Measurements from ENCODE around the gene PFDN6. TPM values are rescaled to one million over a fixed set of nuclear protein-coding genes. Genes with fewer than 3 reads are reported as not detected.

PFDN6 gene
- total RNA-seq, 1 experiment from 2014 or later: 101 TPM

GRCh38 chr6:33290459-33290858 lies 1.1 kb downstream of the PFDN6 start:
- intact Hi-C loops (cut with micrococcal nuclease; ENCODE audit: unreplicated experiment) (no loop called here), in situ Hi-C loops (cut with HindIII; ENCODE audit: low pct_unique_long_range_greater_than_20kb, low sequenced_read_pairs) (no loop called here)
- DNase-seq (ENCODE audit: low read depth, low spot score) (no peak), ATAC-seq (no peak)
- peaks cover 19% of the 10 kb centered on the region for H3K4me1 ChIP-seq (ENCODE audit: control insufficient read depth, insufficient read depth, low read length)
- H3K36me3 ChIP-seq (ENCODE audit: control insufficient read depth, insufficient read depth, low read length): peaks cover 10% of the 10 kb centered on the region
- ChIA-PET POLR2A (no interaction called here), CTCF (no interaction called here)
- no TSS peak for BruUV-seq (replicated peaks)
- no peaks in the 10 kb centered on the region for H3K27me3 ChIP-seq (ENCODE audit: control insufficient read depth, insufficient read depth, low read length)
- peak overlapping the region; percentile 91 to 97 for H3K4me3 ChIP-seq (ENCODE audit: low read depth in 2 of 2, low read length in 2 of 2)
- H3K9me3 ChIP-seq (ENCODE audit: control insufficient read depth, insufficient read depth, low read depth, low read length): no peaks in the 10 kb centered on the region
- peak overlapping the region; percentile 95 for H3K27ac ChIP-seq (ENCODE audit: low read length)
- TF ChIP-seq CTCF (IDR thresholded peaks at IDR 0.05) (no peak), POLR2AphosphoS5 (IDR thresholded peaks at IDR 0.05; ENCODE audit: low read depth, low read length) (0 out of 2 replicates have a peak, but pooled peaks have one; percentile 23)

- in situ Hi-C loops (cut with HindIII; ENCODE audit: low pct_unique_long_range_greater_than_20kb, low sequenced_read_pairs) (no loop called here), intact Hi-C loops (cut with micrococcal nuclease; ENCODE audit: unreplicated experiment) (no loop called here)
- no TSS peak for BruUV-seq (replicated peaks)
- H3K4me3 ChIP-seq (ENCODE audit: low read depth in 2 of 2, low read length in 2 of 2): no peak overlapping the region
- ATAC-seq: no peak
- H3K27ac ChIP-seq (ENCODE audit: low read length): no peak overlapping the region
- ChIA-PET POLR2A (no interaction called here), CTCF (interaction anchor here (1.5 kb wide), 1 partner anchor 16 kb away, joined by 5 read pairs; no protein-coding TSS in a partner anchor)
- no peaks in the 10 kb centered on the region for H3K27me3 ChIP-seq (ENCODE audit: control insufficient read depth, insufficient read depth, low read length)
- no peaks in the 10 kb centered on the region for H3K9me3 ChIP-seq (ENCODE audit: control insufficient read depth, insufficient read depth, low read depth, low read length)
- TF ChIP-seq POLR2AphosphoS5 (IDR thresholded peaks at IDR 0.05; ENCODE audit: low read depth, low read length): no peak
- TF ChIP-seq TCF7L2 (IDR thresholded peaks at IDR 0.05; ENCODE audit: low read depth, low read length): no peak
- no peak for TF ChIP-seq CTCF (IDR thresholded peaks at IDR 0.05)
- TF ChIP-seq REST (IDR thresholded peaks at IDR 0.05; ENCODE audit: insufficient read depth in 1 of 2, low read depth in 2 of 2, low read length in 1 of 2): no peak
- no peak for TF ChIP-seq SIN3A (IDR thresholded peaks at IDR 0.05; ENCODE audit: borderline replicate concordance, insufficient read depth, low read depth, low read length)
- peaks cover 2% of the 10 kb centered on the region; the same call in 1 of the 2 replicates for H3K36me3 ChIP-seq (ENCODE audit: control insufficient read depth, insufficient read depth, low read length)
- no peak for DNase-seq (ENCODE audit: low read depth, low spot score)
- H3K4me1 ChIP-seq (ENCODE audit: control insufficient read depth, insufficient read depth, low read length): peaks cover 21% of the 10 kb centered on the region
These were observed 3.7 kb downstream of the PFDN6 start for GRCh38 chr6:33292996-33293682.

Measured in Panc1 (cell line).